ENCODE data around the gene ARHGEF39. TPM values are rescaled to one million over a fixed set of nuclear protein-coding genes. Genes with fewer than 3 reads are reported as not detected.

Gene ARHGEF39
- polyA plus RNA-seq, 2 of the 4 experiments (the other 2 are of a cell fraction): 17.6 to 19.5 TPM

DNA sequence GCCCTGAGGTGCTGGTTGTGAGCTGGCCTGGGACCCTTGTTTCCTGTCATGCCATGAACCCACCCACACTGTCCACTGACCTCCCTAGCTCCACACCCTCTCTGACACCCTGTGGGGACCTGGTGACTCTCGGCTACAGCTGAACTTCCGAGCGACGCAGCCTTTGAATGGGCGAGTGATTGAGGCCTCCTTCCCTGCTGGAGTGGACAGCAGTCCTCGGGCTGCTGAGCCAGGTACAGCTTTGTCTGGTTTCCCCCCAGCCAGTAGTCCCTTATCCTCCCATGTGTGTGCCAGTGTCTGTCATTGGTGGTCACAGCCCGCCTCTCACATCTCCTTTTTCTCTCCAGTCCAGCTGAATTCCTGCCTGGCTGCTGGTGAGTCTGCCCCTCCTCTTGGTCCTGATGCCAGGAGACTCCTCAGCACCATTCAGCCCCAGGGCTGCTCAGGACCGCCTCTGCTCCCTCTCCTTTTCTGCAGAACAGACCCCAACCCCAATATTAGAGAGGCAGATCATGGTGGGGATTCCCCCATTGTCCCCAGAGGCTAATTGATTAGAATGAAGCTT is 14.9 kb upstream of the ARHGEF39 start:
- Histone ChIP-seq H3K27ac (no peak overlapping the region), H3K4me1 (peaks cover 14% of the 10 kb centered on the region; the same call in 2 of the 3 replicates), H3K4me3 (no peak overlapping the region), H3K9me3 (no peaks in the 10 kb centered on the region), H3K4me2 (no peak overlapping the region)
- 88% methylated on average over 8 of the region's 8 CpGs for WGBS (ENCODE audit: missing lambda C conversion rate)
- CTCF ChIA-PET: interaction anchor here (0.8 to 12.6 kb wide), 10 partner anchors 9 to 190 kb away, joined by 3 to 131 read pairs (median 6); partner anchors contain the start of genes ARHGEF39, CCDC107, CREB3 and RMRP
- FAIRE-seq (no peak), ATAC-seq (peak in 1 of 2 experiments; percentile 25; a peak in 4 of 6 replicates), DNase-seq (ENCODE audit: low read depth in 1 of 2, low spot score in 1 of 2) (no peak)
- TF ChIP-seq BHLHE40 (IDR thresholded peaks at IDR 0.05; ENCODE audit: low read depth, low read length) (no peak), BCL3 (IDR thresholded peaks at IDR 0.05) (no peak), EP300 (IDR thresholded peaks at IDR 0.05) (no peak), CEBPB (IDR thresholded peaks at IDR 0.05) (no peak), ESRRA (IDR thresholded peaks at IDR 0.05; ENCODE audit: borderline replicate concordance, low read length) (no peak), HOXB5 (CRISPR knock-in tag; IDR thresholded peaks at IDR 0.05) (no peak), NR3C1 (IDR thresholded peaks at IDR 0.05) (no peak), ZNF302 (CRISPR knock-in tag; IDR thresholded peaks at IDR 0.05) (no peak), RAD21 (conservative IDR thresholded peaks at IDR 0.05 in 1 of 2, IDR thresholded peaks at IDR 0.05 in 1 of 2) (no peak), POLR2A (IDR thresholded peaks at IDR 0.05; ENCODE audit: low read length) (no peak), HOXB13 (CRISPR knock-in tag; IDR thresholded peaks at IDR 0.05; ENCODE audit: low read depth) (no peak), RNF2 (IDR thresholded peaks at IDR 0.05; ENCODE audit: borderline replicate concordance, low read depth) (no peak), NFE2L2 (conservative IDR thresholded peaks at IDR 0.05; ENCODE audit: low read length) (no peak), CTCF (IDR thresholded peaks at IDR 0.05) (no peak), GATA3 (IDR thresholded peaks at IDR 0.05; ENCODE audit: borderline replicate concordance) (no peak), ZFP36 (IDR thresholded peaks at IDR 0.05; ENCODE audit: borderline replicate concordance, partially characterized antibody) (no peak), SREBF2 (IDR thresholded peaks at IDR 0.05) (no peak), RCOR1 (IDR thresholded peaks at IDR 0.05; ENCODE audit: low read depth, low read length) (no peak)
- TF ChIP-seq, protein P1, sequence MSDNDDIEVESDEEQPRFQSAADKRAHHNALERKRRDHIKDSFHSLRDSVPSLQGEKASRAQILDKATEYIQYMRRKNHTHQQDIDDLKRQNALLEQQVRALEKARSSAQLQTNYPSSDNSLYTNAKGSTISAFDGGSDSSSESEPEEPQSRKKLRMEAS (IDR thresholded peaks at IDR 0.05): no peak
- TF ChIP-seq, protein P2, sequence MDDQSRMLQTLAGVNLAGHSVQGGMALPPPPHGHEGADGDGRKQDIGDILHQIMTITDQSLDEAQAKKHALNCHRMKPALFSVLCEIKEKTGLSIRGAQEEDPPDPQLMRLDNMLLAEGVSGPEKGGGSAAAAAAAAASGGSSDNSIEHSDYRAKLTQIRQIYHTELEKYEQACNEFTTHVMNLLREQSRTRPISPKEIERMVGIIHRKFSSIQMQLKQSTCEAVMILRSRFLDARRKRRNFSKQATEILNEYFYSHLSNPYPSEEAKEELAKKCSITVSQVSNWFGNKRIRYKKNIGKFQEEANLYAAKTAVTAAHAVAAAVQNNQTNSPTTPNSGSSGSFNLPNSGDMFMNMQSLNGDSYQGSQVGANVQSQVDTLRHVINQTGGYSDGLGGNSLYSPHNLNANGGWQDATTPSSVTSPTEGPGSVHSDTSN (IDR thresholded peaks at IDR 0.05): no peak
- POLR2A ChIA-PET: interaction anchor here (1.6 to 2.2 kb wide), 2 partner anchors 11 to 52 kb away, joined by 4 to 9 read pairs; partner anchors contain the start of genes CREB3 and TLN1

GRCh38 chr9:35679091-35679490 is 14.1 kb upstream of the ARHGEF39 start:
- Histone ChIP-seq H3K27ac (no peak overlapping the region), H3K4me1 (peaks cover 19% of the 10 kb centered on the region), H3K4me3 (no peak overlapping the region), H3K9me3 (no peaks in the 10 kb centered on the region), H3K4me2 (no peak overlapping the region)
- DNase-seq (ENCODE audit: low read depth in 1 of 2, low spot score in 1 of 2) (no peak), ATAC-seq (no peak), FAIRE-seq (no peak)
- WGBS (ENCODE audit: missing lambda C conversion rate): 92% methylated on average over 5 of the region's 5 CpGs
- POLR2A ChIA-PET: no interaction called here
- CTCF ChIA-PET: interaction anchor here (1.0 to 12.6 kb wide), 8 partner anchors 9 to 53 kb away, joined by 3 to 131 read pairs (median 6); partner anchors contain the start of genes ARHGEF39, CCDC107, CREB3 and RMRP
- TF ChIP-seq CBX2 (IDR thresholded peaks at IDR 0.05; ENCODE audit: borderline replicate concordance, low read depth) (no peak), MAZ (IDR thresholded peaks at IDR 0.05; ENCODE audit: borderline replicate concordance, low read depth, low read length) (no peak), RCOR1 (IDR thresholded peaks at IDR 0.05; ENCODE audit: low read depth, low read length) (no peak), MAFK (IDR thresholded peaks at IDR 0.05; ENCODE audit: partially characterized antibody) (no peak), SMC3 (IDR thresholded peaks at IDR 0.05) (no peak), NPAS2 (CRISPR knock-in tag; IDR thresholded peaks at IDR 0.05; ENCODE audit: borderline replicate concordance) (no peak), RAD21 (conservative IDR thresholded peaks at IDR 0.05 in 1 of 2, IDR thresholded peaks at IDR 0.05 in 1 of 2) (no peak), RNF2 (IDR thresholded peaks at IDR 0.05; ENCODE audit: borderline replicate concordance, low read depth) (no peak), BCL3 (IDR thresholded peaks at IDR 0.05) (no peak), MYC (IDR thresholded peaks at IDR 0.05; ENCODE audit: borderline replicate concordance, low read length) (no peak), NFE2L2 (conservative IDR thresholded peaks at IDR 0.05; ENCODE audit: low read length) (no peak), E2F6 (IDR thresholded peaks at IDR 0.05; ENCODE audit: borderline replicate concordance, low read depth) (no peak)
- TF ChIP-seq, protein P3, sequence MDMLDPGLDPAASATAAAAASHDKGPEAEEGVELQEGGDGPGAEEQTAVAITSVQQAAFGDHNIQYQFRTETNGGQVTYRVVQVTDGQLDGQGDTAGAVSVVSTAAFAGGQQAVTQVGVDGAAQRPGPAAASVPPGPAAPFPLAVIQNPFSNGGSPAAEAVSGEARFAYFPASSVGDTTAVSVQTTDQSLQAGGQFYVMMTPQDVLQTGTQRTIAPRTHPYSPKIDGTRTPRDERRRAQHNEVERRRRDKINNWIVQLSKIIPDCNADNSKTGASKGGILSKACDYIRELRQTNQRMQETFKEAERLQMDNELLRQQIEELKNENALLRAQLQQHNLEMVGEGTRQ (IDR thresholded peaks at IDR 0.05): no peak
- TF ChIP-seq, protein P1 (IDR thresholded peaks at IDR 0.05): no peak
- TF ChIP-seq, protein P4, sequence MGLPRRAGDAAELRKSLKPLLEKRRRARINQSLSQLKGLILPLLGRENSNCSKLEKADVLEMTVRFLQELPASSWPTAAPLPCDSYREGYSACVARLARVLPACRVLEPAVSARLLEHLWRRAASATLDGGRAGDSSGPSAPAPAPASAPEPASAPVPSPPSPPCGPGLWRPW (IDR thresholded peaks at IDR 0.05): no peak

All from A549 (cell line).